CD4-positive, alpha-beta T cell treated with Interferon alpha-2 for 1 hour (primary cell): ENCODE measurements around the gene TRAPPC2L.
A peak's percentile ranks its signal among the peaks of the same experiment; 100 is the strongest.
"Not testable (repeated sequence)": the region's sequence is repeated elsewhere in the genome, so short reads cannot be mapped to it uniquely, and the experiment has no call there.

Source experiments
- DNase-seq, 2 donors: peaks; one replicate each; pipeline ENCODE4 v3.0.0-alpha.2; 2020 to 2022

The TRAPPC2L gene

GRCh38 chr16:88878967-88879787 is 22.2 kb downstream of the TRAPPC2L start:
- no peak for DNase-seq

- no peak for DNase-seq
Measured at GRCh38 chr16:88879788-88880055, 22.8 kb downstream of the TRAPPC2L start.

GRCh38 chr16:88880226-88881006 is 23.5 kb downstream of the TRAPPC2L start:
- no peak for DNase-seq

- no peak for DNase-seq
Measured at GRCh38 chr16:88881007-88881615, 24.2 kb downstream of the TRAPPC2L start.

- DNase-seq, result no peak
Measured at GRCh38 chr16:88881675-88882357, 24.9 kb downstream of the TRAPPC2L start.

- peak; percentile 10 to 31 for DNase-seq
Measured at GRCh38 chr16:88882358-88883030, 25.6 kb downstream of the TRAPPC2L start.

GRCh38 chr16:88883117-88883895 is 26.4 kb downstream of the TRAPPC2L start:
- DNase-seq, result no peak

- DNase-seq, result no peak
Measured at GRCh38 chr16:88883946-88884345, 27.0 kb downstream of the TRAPPC2L start.

- no peak for DNase-seq
Measured at GRCh38 chr16:88884569-88885271, 27.8 kb downstream of the TRAPPC2L start.

GRCh38 chr16:88885693-88886280 is 28.9 kb downstream of the TRAPPC2L start:
- no peak for DNase-seq

GRCh38 chr16:88886420-88886844 is 29.5 kb downstream of the TRAPPC2L start:
- DNase-seq, result no peak

GRCh38 chr16:88886845-88887521 is 30.1 kb downstream of the TRAPPC2L start:
- DNase-seq, result no peak

- DNase-seq, result no peak
Measured at GRCh38 chr16:88888057-88888456, 31.1 kb downstream of the TRAPPC2L start.

GRCh38 chr16:88888461-88889387 is 31.8 kb downstream of the TRAPPC2L start:
- no peak for DNase-seq

GRCh38 chr16:88889702-88890352 is 32.9 kb downstream of the TRAPPC2L start:
- DNase-seq, result not testable (repeated sequence)

- no peak for DNase-seq
Measured at GRCh38 chr16:88891083-88891482, 34.2 kb downstream of the TRAPPC2L start.

GRCh38 chr16:88892065-88892464 is 35.1 kb downstream of the TRAPPC2L start:
- no peak for DNase-seq
